ENCODE results near the gene CLDN6.

- TF ChIP-seq ZNF274 (IDR thresholded peaks at IDR 0.05; ENCODE audit: low read depth, low read length) = no peak
- TF ChIP-seq YY1 (IDR thresholded peaks at IDR 0.05; ENCODE audit: insufficient read depth, insufficient read length) = no peak
- TF ChIP-seq SUZ12 (IDR thresholded peaks at IDR 0.05; ENCODE audit: extremely low read depth, insufficient read depth, insufficient read length) = no peak
Measured at GRCh38 chr16:2966808-2967191, 51.2 kb downstream of the CLDN6 start.

Data from NT2/D1 (cell line).